G401 (cell line): ENCODE measurements around the gene SASH1. TPM values are rescaled to one million over a fixed set of nuclear protein-coding genes. Genes with fewer than 3 reads are reported as not detected.

Experiments used
- DNase-seq: peaks from one replicate; pipeline ENCODE4 v3.0.0-alpha.2; 2015; ENCODE audit warnings: low spot score
- in situ Hi-C: cut with HindIII; loops from 2 replicates; pipeline ENCODE4 v1.10.0; 2016; ENCODE audit warnings: low sequenced_read_pairs, mixed read lengths
- total RNA-seq: library from RNA; depleted of rRNA; stranded (reverse); fragments of >200 nt; shearing (Covaris generic); gene quantifications from 2 replicates; pipeline ENCODE4 v1.2.3, GENCODE V29; 2014

Gene SASH1
- total RNA-seq, 1 experiment from 2014 or later: 4.6 TPM

GRCh38 chr6:148467926-148468325, 125.3 kb downstream of the SASH1 start:
- in situ Hi-C loops: no loop called here
- no peak for DNase-seq

- in situ Hi-C loops: no loop called here
- DNase-seq: no peak
Observed at GRCh38 chr6:148470156-148470555, 127.5 kb downstream of the SASH1 start.

- DNase-seq: no peak
- in situ Hi-C loops: no loop called here
Observed at GRCh38 chr6:148470606-148471465, 128.2 kb downstream of the SASH1 start.

GRCh38 chr6:148471624-148472159, 129.1 kb downstream of the SASH1 start:
- in situ Hi-C loops: no loop called here
- no peak for DNase-seq

- DNase-seq: no peak
- in situ Hi-C loops: no loop called here
Observed at GRCh38 chr6:148472171-148473105, 129.8 kb downstream of the SASH1 start.

GRCh38 chr6:148479497-148479896, 136.9 kb downstream of the SASH1 start:
- DNase-seq: no peak
- in situ Hi-C loops: no loop called here

GRCh38 chr6:148487461-148487860, 144.8 kb downstream of the SASH1 start:
- in situ Hi-C loops: no loop called here
- DNase-seq: no peak

- no peak for DNase-seq
- in situ Hi-C loops: no loop called here
Observed at GRCh38 chr6:148491638-148492251, 149.1 kb downstream of the SASH1 start.

GRCh38 chr6:148492654-148493290, 150.1 kb downstream of the SASH1 start:
- in situ Hi-C loops: no loop called here
- DNase-seq: no peak

- in situ Hi-C loops: no loop called here
- DNase-seq: no peak
Observed at GRCh38 chr6:148493424-148493823, 150.8 kb downstream of the SASH1 start.

- in situ Hi-C loops: no loop called here
- no peak for DNase-seq
Observed at GRCh38 chr6:148494226-148494625, 151.6 kb downstream of the SASH1 start.

- in situ Hi-C loops: no loop called here
- DNase-seq: no peak
Observed at GRCh38 chr6:148495029-148495428, 152.4 kb downstream of the SASH1 start.

- no peak for DNase-seq
- in situ Hi-C loops: no loop called here
Observed at GRCh38 chr6:148497257-148497656, 154.6 kb downstream of the SASH1 start.

- DNase-seq: no peak
- in situ Hi-C loops: no loop called here
Observed at GRCh38 chr6:148497717-148498116, 155.1 kb downstream of the SASH1 start.

- no peak for DNase-seq
Observed at GRCh38 chr6:148500402-148500801, 157.8 kb downstream of the SASH1 start.

GRCh38 chr6:148501178-148501590, 158.5 kb downstream of the SASH1 start:
- DNase-seq: no peak
- in situ Hi-C loops: no loop called here

More at GRCh38 chr6:148500402-148500801, 157.8 kb downstream of the SASH1 start:
- in situ Hi-C loops: no loop called here

- in situ Hi-C loops: no loop called here
- no peak for DNase-seq
Observed at GRCh38 chr6:148502083-148502772, 159.6 kb downstream of the SASH1 start.

- no peak for DNase-seq
- in situ Hi-C loops: no loop called here
Observed at GRCh38 chr6:148502773-148503135, 160.1 kb downstream of the SASH1 start.
